ENCODE measurements around the gene SCO2. TPM values are rescaled to one million over a fixed set of nuclear protein-coding genes. Genes with fewer than 3 reads are reported as not detected.
"Not testable (repeated sequence)": the region's sequence is repeated elsewhere in the genome, so short reads cannot be mapped to it uniquely, and the experiment has no call there.

The SCO2 gene
- total RNA-seq, 1 donor from 2014 or later: 0.78 TPM

DNA sequence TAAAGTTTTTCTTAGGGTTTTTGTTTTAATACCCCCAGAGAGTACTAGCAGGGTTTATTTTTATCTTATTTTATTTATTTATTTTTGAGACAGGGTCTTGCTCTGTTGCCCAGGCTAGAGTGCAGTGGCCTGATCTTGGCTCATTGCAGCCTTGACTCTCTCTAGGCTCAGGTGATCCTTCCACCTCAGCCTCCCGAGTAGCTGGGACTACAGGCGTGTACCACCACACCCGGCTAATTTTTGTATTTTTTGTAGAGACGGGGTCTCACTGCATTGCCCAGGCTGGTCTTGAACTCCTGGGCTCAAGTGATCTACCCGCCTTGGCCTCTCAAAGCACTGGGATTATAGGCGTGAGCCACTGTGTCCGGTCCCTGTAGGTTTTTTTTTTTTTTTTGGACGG lies 5.2 kb downstream of the SCO2 start:
- DNase-seq: not testable (repeated sequence)

DNA sequence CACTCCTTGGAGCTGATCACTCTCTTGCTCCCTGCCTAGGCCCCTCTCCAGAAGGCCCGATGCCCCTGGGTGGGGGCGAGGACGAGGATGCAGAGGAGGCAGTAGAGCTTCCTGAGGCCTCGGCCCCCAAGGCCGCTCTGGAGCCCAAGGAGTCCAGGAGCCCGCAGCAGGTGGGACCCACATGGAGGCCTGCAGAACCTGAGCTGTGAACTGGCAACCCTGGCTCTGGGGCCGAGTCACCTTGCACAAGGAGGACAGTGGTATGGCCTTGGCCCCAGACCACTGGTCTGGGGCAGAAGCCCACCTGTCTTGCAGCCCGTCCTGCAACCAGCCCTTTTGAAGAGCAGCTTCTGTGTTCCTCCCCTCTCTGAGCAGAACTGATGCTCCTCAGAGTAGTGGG lies 6.2 kb downstream of the SCO2 start:
- DNase-seq: no peak

DNA sequence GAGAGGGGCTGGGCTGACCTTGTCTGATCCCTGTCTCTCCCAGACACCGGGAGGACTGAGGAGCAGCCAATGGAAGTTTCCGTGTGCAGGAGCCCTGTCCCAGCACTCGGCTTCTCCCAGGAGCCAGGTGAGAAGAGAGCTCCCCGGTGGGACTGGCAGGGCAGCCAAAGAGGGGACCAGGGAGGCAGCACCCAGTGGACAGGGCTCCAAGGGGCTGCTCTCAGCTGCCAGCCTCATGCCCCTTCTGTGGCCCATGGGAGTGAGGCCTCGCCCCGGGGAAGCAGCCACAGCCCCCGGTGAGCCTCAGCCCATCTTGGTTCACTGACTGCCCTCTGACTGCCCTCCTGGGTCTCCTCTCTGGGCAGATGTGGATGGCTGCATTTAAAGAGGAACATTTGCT lies 6.8 kb downstream of the SCO2 start:
- DNase-seq: no peak

- DNase-seq: no peak
Measured at GRCh38 chr22:50517495-50518260, 7.7 kb downstream of the SCO2 start.

DNA sequence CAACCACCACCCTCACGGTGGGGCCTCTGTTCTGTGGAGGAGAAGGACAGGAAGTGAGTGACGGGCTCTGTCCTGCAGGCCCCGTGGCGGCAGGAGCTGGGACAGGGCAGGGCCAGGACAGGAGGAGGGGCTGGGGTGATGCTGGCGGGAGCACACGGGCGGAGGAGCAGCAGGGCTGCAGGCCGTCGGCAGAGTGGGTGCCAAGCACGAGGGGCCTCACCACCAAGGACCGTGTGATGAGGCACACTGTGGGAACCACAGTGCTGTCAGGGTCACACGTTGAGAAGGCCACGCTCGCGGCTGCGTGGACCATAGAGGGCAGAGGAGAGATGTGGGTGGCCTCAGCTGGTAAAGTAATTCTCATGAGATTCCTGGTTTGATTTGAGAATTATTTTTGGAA lies 8.5 kb downstream of the SCO2 start:
- DNase-seq: no peak

GRCh38 chr22:50516068-50516467 lies 9.3 kb downstream of the SCO2 start:
- DNase-seq: no peak

- DNase-seq: no peak
Measured at GRCh38 chr22:50513175-50513574, 12.2 kb downstream of the SCO2 start.

GRCh38 chr22:50508897-50509296 lies 16.5 kb downstream of the SCO2 start:
- no peak for DNase-seq

- no peak for DNase-seq
Measured at GRCh38 chr22:50507991-50508884, 17.2 kb downstream of the SCO2 start, which contains the start of gene NCAPH2. TSS of gene NCAPH2 (plus strand) at chr22:50508224. CDS start at chr22:50508338, 114 bp downstream.

DNA sequence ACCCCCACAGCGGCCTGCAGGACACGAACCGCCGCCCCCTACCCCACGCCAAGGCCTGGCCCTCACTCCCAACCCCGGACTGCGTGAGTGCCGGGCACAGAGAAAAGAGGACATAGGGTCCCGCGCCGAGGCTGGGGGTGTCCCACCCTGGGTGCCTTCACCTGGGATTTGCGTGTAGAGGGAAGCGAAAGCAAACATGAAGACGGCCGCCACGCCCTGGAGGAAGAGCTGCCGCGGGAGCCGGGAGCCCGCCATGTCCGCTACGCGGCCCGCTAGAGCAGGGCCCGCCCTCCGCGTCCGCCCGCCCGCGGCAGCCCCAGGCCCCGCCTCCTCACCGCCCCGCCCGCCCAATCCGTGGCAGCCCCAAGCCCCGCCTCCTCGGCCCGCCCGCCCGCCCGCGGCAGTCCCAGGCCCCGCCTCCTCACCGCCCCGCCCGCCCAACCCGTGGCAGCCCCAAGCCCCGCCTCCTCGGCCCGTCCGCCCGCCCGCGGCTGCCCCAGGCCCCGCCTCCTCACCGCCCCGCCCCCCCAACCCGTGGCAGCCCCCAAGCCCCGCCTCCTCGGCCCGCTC lies 17.9 kb downstream of the SCO2 start, which contains the start of gene LMF2:
TSS of gene LMF2 (minus strand) at position 282 of the 570 bp plus-strand sequence. CDS start at position 255, 27 bp downstream.
- peak; percentile 97 for DNase-seq

- no peak for DNase-seq
Measured at GRCh38 chr22:50506611-50507420, 18.6 kb downstream of the SCO2 start.

DNA sequence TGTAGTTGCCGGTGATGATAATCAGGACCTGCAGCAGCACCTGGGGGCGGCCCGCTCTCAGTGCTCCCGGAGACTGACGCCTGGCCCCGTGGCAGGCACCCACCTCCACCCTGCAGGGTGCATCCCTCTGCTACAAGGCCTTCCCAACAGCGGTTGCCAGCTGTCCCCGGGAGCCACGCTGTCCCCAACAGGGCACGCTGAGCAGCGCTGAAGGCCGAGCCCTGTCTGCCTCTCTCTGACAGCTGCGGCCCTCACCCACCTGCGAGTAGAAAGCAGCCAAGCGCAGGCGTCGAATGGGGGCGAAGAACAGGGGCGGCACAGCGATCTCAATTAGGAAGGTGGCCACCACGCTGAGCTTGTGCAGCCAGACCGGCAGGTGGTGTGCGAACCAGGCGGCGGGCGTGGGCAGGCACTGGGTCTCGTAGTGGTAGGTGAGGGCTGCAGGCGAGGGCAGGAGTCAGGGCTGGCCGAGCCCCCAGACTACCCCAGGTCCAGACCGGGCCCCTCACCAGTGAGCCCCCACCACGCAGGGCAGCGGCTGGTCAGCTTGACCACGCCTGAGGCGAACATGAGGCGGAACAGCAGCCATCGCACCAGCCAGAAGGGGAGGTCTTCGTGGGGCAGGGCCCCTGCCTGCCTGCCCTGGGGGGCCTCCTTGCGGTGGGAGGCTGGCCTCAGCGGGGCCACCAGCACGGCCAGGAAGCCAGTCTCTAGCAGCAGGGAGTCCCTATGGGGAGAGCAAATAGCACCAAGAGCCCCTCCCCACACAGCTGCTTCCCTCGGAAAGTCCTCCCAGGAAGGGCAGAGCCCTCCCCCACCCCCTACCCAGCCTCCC lies 19.4 kb downstream of the SCO2 start:
- no peak for DNase-seq

DNA sequence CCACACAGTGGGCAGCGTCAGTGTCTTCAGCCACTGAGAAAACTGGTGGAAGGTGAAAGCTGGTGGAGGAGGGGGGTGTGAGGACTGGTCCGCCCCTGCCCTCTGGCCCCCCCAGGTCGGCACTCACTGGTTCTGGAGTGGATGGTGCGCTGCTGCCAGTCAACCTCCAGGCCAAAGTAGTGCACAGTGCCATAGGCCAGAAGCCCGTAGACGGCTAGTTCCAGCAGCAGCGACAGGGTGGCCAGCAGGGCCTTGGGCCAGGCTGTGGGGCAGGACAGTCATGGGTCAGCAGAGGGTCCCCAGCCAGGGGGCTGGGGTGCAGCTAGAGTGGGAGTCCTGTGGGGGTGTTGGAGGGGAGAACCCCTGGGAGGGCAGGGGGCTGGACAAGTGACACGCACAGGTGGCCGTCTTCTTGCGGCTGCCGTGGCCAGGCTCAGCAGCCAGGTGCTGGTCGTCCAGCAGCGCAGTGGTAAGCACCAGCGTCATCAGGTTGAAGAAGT lies 20.1 kb downstream of the SCO2 start:
- no peak for DNase-seq

DNA sequence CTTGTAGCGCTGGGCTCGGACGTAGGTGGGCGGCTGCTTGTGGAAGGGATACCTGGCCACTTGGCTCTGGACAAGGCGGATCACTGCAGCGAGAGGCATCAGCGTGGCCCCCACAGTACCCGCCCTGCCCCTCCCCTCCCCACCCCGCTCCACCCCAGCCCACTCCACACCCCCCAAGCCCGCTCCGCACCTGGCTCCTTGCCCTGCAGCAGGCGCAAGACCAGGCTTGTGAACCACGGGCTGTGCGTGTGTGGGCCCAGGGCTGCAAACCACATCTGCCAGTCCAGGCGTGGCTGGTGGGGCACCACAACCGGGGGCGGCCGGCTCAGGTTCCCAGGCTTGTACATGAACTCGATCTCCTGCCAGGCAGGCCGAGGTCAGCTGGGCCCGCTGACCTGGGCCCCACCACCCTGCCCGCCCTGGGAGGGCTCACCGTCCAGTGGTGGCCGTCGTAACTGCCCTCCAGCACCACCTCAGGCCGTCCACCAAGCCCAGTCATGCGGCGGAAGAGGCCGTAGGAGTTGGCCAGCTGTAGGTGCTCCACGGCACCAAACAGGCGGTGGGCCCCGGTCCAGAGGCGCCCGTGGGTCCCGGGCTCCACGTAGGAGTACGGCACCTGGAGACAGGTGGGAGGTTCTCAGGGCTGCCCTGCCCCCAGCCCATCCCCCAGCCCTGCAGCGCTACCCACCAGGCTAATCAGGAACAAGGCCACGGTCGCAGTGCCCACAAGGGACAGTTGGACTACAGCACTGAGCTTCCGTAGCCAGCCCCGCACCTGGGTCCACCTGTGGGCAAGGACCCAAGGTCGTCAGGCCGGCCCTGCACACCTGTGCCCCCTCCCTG lies 20.8 kb downstream of the SCO2 start:
- DNase-seq: no peak

DNA sequence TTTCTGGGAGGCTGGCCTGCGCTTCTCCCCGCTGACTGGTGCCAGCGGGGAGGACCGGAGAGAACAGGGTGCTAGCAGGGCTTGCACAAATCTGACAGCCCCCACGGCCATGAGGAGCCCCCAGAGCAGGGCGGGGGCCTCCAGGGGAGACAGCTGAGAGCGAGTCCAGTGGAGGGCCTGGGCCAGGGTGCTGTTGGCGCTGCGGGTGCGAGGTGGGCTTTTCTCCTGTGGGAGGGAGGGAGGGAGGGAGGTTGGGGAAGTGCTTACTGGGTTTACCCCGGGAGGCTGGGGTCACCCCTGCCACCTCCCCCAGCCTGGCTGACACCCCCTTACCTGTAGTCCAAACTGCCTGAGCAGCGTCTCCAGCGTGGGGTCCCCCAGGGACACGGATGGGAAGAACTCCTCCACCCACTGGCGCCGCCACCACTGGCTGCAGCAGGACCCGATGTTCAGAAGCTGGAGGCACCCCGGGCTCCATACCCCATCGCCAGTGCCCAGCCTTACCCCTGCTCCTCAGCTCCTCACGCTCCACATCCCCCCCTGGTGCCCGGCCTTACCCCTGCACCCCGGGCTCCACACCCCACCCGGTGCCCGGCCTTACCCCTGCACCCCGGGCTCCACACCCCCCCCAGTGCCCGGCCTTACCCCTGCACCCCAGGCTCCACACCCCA lies 21.8 kb downstream of the SCO2 start:
- DNase-seq: no peak

- no peak for DNase-seq
Measured at GRCh38 chr22:50502628-50503474, 22.5 kb downstream of the SCO2 start.

GRCh38 chr22:50502096-50502495 lies 23.3 kb downstream of the SCO2 start:
- no peak for DNase-seq

DNA sequence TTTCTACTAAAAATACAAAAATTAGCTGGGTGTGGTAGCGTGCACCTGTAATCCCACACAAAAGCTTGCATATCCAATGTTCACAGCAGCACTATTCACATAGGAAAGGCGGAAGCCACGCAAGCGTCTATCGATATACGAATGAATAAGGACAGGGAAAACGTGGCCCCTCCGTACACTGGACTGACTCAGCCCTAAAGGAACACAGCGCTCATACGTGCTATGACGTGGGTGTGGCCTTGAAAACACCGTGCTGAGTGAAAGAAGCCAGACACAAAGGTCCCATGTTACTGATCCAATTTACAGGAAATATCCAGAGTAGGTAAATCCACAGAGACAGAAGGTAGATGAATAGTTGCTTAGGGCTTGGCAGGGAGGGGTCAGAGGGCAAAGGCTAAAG lies 24.9 kb downstream of the SCO2 start:
- DNase-seq: no peak

Measured in occipital lobe (tissue), 2 donors.